Activated CD8-positive, alpha-beta memory T cell treated with anti-CD3 and anti-CD28 coated beads, Interleukin-2, amount 50 U/mL, for 1 hour (primary cell): ENCODE data around the gene ERG.

Experiments
- DNase-seq: peaks from one replicate; pipeline ENCODE4 v3.0.0-alpha.2; 2020; ENCODE audit errors: extremely low read depth

The ERG gene

DNA sequence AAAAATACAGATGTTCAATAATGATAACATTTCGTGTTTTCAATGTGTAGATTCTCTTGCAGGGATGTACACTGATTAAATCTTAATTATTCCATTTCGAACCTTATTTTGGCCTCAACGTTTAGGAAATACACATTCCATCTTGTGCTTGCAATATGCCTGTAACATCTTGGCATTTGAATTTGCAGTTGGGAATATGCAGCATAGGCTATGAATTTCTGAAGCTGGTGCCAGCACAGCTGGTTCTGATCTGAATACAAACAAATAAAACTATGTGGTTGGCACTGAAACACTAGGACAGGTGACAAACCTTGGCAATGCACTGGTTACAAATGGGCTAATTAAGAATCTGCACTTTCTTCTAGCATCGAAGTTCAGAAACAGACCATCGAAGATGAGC, 108.4 kb downstream of the ERG start:
- no peak for DNase-seq

DNA sequence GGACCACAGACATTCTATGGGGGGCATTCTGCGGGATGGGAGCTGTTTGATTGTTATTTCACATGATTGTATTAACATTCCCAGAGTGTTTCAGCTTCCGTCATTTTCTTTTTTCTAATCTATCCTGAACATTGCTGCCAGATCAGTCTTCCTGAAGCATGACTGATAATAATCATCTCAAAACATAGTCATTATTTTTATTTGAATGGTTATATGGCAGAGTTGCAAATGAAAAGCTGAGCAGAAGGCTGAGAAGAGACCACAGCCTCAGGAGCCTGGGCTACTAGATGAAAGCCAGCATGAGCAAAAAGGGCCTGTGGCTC, 109.0 kb downstream of the ERG start:
- no peak for DNase-seq

DNA sequence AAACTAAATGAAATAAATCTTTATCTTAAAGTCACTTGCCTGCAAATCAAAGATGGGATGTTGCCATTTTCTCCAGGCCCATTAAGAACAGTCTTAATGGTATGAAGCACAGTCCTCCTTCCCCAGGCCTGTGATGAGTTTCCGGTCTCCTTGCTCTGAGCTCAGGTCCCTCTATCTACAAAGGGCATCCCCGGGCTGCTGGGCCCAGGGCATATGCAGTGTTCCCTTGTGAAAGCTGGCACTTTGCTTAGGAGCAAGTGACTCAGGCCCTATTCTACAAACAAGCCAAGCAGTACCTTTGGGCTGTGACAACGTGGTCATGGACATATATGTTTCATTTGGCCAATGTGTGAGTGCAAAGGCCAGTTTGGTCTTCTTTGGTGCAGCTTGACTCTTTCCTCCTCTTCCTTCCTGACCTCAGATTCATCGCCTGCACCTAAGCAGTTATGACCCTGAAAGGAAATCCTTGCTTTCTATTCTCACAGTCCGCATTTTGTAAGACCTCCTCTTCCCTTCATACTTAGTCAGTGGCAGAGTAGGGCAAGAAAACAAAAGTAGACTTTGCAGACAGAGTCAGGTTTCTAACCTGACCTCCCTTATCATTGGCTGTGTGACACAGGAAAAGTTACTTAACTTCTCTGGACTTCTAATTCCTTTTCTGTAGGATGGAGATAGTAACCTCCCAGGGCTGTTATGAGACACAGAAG, 109.5 kb downstream of the ERG start:
- no peak for DNase-seq

DNA sequence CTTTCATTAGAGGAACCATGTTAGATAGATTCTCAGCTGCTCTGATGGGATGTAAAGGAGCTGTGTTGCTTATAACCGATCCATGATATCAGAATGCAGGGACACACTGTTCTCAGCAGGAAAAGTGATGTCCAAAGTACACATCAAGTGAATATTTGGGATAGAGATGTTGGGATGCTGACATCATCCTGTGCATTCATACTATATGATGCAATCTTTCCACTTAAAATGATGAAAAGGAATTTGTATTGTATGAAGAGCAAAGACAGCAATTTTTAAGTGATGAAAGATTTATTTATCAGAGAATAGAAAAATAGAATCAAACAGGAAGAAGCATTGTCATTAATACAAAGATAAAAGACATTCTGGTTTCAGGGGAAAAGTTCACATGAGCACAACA, 110.1 kb downstream of the ERG start:
- DNase-seq = no peak

DNA sequence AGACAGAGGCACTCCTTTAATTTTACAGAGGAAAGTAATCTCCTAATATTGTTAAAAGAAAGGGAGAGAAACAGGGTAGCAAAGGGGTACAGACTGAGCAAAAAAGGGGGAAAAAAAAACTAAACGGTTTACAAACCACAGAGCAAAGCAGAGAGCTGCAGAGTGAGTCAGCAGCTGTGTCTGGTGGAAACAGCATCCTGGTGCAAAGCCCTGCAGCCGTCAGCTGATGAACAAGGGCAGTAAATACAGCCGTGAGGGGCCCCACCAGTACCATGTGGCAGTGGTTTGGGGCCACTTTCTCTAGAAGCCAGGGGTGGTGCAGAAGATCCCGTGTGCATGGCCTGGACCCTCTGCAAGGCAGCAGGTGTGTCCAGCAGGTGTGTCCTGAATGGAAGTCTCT, 111.3 kb downstream of the ERG start:
- no peak for DNase-seq

DNA sequence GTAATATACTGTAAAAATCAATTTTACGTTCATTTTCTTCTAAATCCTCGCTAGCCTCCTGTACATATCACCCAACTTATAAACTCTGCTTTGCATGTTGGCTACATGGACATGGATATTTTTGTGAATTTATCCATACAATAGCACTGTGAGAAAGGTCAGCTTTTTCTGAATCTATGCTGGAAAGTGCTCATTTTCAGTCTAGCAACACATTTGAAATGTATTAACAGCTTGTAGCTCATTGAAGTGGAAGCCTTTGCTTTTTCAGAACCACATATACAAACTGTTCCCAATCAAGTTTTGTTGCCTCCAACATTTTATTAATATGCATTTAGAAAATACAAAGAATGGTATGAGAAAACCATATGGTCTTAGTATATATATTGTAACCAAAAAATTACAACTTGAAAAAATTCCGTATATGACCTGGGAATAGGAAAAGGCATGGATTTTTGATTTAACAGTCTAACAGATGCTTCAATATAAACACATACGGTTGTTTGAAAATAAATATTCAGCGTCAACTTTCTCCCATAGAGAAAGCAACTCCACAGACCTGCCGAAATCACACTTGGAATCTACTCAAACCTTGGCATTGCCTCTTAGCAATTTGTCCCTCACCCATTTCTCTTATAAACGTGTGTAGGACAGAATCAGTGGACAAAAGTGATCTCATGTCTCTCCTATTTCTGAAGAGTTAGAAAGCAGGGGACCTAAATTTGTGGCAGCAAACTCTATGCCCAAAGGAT, 112.7 kb downstream of the ERG start:
- DNase-seq = no peak

DNA sequence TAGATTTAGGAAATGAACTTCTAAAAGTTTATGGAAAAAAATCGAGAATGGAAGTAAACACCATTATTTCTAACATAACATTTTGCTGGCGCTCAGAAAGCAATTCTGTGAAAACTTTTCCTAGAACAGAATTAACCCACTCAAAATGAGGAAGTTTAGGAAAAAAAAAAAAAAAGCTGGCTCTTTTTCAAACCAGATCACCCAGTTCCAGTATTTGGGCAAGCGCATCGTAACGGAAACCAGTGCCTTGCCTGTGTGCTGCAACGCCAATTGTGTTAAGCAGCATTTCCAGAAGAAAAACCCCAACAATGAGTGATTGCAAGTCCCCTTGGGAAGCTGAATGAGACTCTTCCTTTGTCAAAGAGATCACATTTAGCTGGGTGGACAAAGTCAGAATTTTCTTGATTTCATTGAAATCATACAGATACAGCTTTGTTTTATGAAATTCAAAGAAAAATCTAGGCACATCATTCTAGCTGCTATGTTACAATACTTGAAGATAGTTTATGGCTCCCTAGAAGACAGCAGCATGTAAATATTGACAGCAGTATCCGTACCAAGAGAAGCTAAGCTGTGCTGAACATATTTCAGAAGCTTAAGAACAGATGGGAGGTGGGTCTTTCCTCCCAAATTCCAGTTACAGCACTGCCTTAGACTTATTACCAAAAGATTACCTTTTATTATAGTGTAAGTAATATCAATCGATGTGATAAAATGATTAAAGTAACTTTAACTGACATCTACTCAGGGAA, 113.4 kb downstream of the ERG start:
- DNase-seq = no peak

DNA sequence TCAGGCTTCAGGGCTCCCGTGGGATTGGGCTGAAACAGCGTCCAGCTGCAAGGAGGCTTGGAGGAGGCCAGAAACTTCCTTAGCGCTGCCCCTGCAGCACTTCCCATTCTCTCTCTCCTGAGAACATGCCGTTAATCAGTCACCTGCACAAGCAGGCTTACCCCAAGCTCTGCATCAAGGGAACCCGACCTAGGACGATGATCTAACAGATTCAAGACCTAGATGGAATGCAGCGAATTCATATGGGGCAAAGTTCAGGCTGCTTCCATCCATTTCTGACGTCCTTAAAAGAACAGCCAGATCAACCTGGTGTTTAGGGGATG, 114.1 kb downstream of the ERG start:
- DNase-seq = no peak

DNA sequence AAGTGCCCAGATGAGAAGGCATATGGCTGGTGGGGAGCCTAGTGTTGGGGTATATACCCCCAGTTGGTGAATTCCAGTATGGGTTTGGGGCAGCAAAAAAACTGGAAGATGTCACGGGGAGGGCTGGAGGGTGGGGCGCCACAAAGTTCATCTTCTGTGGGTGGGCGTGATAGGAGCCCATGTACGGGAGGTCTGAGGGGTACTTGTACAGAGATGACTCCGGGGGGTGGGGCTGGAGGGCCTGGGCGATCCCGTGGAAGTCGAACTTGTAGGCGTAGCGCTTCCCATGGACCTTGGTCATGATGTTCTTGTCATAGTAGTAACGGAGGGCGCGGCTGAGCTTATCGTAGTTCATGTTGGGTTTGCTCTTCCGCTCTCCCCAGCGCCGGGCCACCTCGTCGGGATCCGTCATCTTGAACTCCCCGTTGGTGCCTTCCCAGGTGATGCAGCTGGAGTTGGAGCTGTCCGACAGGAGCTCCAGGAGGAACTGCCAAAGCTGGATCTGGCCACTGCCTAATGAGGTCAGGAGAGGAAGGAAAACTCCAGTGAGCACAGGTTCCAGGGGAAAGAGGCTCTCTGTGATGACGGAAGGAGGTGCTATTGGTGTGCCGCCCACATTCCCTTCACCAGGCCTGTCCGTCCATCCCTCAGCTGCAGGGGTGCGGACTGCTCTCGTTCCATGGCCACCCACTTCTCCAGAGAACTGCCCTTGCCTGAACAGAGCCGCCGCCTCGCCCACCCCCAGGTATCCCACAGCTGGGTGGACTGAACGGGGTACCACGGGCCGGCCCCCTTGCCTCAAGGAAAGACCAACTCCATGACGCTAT, 114.7 kb downstream of the ERG start:
- no peak for DNase-seq

DNA sequence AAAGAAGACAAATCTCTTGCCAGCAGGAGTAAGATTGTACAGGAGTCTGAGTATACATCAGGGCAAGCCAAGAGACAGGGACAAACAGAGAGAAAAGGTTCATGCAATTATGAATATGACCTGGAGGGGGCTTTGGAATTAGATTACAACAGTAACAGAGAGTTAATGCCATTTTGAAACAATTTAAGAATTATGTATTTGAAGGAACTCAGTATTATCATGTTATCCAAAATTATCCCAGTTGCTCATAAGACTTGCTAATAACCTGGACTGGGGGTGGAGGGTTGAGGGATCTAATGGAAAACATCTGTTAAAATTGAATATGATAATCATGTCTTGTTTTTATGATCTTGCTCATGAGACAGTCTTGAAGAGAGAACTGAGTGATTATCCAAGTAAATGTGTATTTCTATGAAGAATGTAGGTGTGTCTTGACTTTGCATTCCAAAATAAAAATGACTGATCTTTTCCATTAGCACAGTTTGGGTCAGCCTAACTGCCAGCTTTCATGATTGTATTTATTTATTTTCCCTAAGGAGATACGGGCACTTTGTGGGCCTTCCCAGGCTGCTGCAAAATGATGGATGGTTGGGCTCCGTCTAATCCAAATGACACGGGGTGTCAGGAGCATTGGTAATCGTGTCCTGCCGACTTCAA, 117.7 kb downstream of the ERG start:
- DNase-seq = no peak

DNA sequence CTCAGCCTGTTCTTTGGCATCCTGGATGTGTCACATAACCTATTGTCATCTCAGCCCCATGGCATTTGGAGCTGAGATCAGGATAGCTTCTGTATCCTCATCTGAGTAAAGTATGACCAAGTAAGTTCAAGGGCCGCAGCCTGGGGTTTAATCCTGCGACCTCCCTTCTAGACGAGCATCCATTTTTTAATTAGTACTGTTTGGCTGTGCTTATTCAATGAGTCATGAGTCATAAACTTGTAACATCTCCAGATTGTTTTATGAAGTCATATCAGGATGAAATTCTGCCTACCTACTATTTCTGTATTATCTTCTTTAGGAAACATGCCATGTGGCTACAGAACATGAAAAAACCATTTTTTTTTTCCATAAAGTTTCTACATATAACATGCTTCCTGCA, 119.1 kb downstream of the ERG start:
- DNase-seq = no peak

DNA sequence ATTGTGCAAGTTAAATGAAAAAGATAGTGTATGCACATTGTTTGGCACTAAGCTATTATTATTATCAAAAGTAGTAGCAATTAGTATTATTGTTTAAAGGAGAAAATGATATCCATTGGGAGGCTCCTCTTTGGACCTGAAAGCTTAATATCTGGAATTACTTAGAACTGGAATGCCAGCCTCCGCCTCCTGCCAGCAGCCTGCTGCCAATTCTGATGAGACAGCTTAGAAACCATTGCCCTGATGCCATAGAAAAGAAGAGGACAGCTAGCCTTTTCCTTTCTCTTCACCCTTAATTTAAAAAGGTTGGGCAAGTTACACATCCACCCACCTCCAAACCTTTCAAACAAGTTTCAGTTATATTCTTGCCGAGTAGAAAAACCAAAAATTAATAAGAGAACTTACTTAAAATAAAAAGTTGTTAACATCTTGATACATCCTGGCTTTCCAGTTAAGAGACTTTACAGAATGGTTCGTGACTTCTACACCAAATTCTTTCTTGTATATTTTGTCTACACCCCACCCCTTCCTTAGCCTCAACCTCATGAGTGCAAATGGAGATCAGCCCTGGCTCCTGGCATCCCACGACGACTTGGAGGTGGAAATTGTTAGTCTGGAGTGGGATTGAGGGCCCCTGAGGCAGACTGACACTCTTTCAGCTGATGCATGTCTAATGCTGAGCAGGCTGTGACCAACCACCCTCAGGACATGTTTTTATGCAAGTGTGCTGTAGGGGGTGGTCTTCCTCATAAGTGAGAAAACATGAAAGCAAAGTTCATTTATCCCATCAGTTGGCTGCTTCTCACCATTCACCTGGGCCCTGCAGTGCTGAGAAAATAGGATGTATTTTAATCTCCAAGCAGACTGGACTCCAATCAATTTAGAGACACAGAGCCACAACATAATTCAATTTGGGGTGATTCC, 120.8 kb downstream of the ERG start:
- no peak for DNase-seq

DNA sequence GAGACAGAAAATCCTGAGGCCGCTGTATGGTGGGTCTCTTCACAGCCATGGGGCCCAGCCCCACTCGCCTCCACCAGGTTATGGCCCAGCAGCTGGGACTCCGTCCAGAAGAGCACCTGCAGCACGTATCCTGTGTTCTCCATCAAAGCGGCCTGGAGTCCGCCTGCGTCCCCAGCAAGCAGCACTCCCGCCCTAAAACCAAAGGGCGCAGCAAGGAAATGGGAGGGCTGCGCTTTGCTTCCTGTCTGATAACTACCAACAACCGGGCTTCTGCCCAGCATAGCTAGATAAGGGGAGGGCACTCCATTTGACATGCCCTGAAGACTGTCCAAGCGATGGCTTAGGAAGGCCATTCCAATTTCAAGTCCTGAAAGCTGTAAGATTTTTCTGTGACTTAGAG, 121.6 kb downstream of the ERG start:
- DNase-seq = no peak

DNA sequence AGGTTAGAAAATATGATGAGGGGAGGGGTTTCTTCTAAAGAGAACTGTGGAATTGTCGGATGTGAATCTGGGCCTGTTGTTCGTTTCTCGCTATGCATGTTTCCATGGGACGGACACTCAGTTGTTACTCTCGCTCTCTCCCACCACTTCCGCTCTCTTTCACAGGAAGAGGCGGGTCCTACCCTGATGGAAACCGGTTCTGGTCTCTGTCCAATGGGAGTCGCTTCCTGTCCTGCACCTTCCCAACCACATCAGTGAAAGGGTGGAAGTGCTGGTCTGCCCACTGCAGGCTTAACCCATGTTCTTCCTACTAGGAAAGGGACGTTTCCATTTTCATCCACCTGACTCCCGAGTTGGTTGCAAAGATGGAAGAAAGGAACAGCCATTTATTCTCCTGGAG, 122.0 kb downstream of the ERG start:
- DNase-seq = no peak

DNA sequence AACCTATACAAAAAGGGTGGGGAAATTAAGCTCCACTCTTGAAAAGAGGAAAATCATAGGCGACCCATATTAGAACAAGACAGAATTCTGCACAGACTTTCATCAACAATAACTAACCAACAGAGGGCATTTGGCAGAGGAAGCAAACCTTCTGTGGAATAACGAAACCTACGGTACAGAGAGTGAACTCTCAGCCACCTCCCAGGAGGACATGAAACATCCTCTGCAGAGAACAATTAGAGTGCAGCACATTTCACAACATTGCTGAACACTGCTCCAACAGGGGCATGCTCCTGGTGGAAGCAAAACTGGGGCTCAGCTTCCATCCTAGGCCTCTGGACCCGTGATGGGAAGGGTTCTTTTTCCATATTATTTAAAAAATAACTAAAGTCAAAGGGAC, 130.6 kb downstream of the ERG start:
- no peak for DNase-seq

DNA sequence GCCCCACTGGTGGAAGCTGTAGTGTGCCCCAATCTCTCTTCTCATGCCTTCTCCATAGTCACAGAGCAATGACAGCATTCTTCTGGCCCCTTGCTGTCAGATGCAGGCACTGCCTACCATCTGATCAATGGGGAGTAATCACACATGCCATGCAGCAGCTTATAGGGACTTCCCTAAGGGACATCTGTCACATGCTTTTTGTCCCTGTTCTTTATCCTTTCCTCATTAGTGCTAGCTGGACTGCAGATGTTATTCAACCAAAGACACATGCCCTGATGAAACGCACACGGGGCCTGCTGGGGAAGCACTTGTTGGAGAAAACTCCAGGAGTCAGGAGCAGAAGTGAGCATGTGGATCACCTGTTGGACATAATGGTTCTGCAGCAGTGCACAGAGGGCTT, 132.8 kb downstream of the ERG start:
- no peak for DNase-seq

DNA sequence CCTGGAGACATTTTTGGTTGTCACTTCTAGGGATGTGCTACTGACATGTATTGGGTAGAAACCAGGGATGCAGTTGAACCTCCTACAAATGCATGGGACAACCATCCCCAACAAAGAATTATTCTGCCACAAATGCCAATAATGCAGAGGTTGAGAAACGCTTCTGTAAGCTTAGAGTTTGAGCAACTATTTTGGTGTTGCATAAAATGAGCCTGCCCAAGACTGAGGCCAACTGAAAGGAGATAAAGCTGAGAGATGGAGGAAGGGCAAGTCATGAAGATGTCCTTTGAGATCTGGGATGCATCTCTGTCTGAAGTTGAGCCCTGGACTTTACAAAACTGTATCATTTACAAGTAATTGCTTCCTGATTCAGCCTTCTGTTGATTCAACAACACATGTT, 134.6 kb downstream of the ERG start:
- no peak for DNase-seq

DNA sequence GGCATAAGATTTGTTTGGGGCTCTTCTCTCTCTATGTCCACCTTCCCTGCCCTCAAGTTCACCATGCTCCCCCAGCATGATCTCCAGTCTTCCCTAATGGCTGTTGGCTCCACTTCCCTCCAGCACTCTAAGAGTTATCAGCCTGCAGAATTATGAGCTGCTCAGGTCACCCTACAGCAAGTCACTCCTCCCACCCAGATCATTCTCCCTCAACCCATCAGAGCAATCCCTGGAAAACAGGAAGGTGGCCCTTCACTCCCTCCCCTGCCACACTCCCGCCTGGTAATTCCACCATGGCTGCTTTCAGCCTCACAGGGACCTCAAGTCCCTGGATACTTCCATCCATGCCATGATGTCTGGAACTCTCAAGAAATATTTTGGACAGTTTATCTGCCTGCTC, 137.0 kb downstream of the ERG start:
- no peak for DNase-seq

DNA sequence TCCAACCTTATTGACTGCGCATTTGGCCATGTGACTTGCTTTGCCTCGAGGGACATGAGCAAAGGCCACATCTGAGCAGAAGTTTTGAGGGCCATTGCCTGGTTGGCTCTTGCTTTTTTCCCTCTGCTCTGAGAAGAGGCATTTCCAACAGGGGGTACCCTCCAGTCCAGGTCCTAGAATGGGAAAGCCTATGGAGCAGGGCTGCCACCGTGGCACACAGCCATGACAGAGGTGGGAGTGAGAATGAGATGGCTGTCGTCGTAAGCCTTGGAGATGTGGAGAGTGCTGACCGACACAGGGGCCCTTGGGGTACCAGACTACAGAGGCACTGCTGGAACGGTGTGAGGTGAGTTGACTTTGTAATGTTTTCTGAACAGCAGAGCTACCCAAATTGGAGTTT, 138.4 kb downstream of the ERG start:
- no peak for DNase-seq

DNA sequence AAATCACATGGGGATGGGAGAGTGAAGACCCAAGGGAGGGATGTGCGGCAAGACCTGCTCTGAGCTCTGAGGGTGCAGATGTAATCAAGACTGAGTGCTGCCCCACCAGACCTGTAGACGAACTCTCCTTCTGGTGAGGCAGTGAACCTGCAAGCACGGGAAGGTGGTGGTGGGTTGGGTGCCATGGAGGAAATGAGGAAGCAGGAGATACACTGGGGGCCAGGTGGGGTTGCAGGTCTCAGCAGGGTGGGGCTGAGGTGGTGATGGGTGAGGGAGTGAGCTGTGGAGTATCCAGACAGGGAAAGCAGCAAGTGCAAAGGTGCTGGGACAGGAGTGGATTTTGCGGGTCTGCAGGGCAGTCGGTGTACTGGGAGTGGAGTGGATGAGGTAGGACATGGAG, 139.2 kb downstream of the ERG start:
- DNase-seq = no peak

DNA sequence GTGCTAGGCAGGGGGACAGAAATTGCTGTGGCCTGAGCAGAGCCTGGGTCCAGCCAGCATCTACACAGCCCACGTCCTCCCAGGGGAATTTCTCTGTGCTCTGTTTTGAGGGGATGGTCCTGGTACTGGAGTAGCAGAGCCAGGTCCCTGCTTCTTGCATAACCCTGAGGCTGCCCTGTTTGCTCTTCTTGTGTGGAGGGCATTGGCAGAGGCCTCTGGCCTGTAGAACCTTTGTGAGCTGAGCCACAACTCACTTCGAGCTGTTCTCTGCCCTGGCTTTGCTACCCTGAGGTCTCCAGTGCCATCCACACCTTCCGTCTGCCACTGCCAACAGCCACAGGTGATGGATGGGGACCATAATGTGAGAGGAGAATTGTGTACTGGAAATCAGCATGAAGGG, 139.6 kb downstream of the ERG start:
- no peak for DNase-seq
